ENCODE results near the gene DIPK2A.

Gene DIPK2A, protein sequence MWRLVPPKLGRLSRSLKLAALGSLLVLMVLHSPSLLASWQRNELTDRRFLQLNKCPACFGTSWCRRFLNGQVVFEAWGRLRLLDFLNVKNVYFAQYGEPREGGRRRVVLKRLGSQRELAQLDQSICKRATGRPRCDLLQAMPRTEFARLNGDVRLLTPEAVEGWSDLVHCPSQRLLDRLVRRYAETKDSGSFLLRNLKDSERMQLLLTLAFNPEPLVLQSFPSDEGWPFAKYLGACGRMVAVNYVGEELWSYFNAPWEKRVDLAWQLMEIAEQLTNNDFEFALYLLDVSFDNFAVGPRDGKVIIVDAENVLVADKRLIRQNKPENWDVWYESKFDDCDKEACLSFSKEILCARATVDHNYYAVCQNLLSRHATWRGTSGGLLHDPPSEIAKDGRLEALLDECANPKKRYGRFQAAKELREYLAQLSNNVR

GRCh38 chr3:143971359-143972154 lies at the start of gene DIPK2A:
DIPK2A (plus strand) TSS chr3:143971823; CDS start chr3:143972333, 510 bp downstream.
- FAIRE-seq (no peak), DNase-seq (ENCODE audit: insufficient read length, low spot score) (peak; percentile 52)
- TF ChIP-seq, protein P1, sequence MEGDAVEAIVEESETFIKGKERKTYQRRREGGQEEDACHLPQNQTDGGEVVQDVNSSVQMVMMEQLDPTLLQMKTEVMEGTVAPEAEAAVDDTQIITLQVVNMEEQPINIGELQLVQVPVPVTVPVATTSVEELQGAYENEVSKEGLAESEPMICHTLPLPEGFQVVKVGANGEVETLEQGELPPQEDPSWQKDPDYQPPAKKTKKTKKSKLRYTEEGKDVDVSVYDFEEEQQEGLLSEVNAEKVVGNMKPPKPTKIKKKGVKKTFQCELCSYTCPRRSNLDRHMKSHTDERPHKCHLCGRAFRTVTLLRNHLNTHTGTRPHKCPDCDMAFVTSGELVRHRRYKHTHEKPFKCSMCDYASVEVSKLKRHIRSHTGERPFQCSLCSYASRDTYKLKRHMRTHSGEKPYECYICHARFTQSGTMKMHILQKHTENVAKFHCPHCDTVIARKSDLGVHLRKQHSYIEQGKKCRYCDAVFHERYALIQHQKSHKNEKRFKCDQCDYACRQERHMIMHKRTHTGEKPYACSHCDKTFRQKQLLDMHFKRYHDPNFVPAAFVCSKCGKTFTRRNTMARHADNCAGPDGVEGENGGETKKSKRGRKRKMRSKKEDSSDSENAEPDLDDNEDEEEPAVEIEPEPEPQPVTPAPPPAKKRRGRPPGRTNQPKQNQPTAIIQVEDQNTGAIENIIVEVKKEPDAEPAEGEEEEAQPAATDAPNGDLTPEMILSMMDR (IDR thresholded peaks at IDR 0.05; ENCODE audit: insufficient read depth, missing control alignments): no peak

- TF ChIP-seq, protein P1 (IDR thresholded peaks at IDR 0.05; ENCODE audit: insufficient read depth, missing control alignments): no peak
- no peak for DNase-seq (ENCODE audit: insufficient read length, low spot score)
- no peak for FAIRE-seq
Measured at GRCh38 chr3:143924522-143925285, 46.9 kb upstream of the DIPK2A start.

DNA sequence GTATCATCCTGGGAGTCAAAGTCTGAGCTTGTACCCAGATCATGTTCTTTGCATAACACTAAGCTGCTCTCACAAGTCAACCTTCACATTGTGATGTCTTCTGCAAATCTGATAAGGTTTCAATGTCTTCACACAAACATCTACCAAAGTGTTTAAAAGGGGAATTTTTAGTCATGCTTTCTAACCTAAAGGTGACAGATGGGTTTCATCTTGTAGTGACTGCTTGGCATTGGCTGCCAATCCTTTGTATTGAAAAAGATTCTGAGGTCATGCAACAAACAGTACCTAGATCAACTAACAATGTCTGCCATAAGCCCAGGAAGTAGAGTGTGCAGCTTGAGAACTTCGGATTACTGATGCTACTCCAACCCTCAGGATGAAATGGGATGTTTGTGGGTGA lies 43.6 kb upstream of the DIPK2A start:
- DNase-seq (ENCODE audit: insufficient read length, low spot score): no peak
- TF ChIP-seq, protein P1 (IDR thresholded peaks at IDR 0.05; ENCODE audit: insufficient read depth, missing control alignments): no peak
- no peak for FAIRE-seq

DNA sequence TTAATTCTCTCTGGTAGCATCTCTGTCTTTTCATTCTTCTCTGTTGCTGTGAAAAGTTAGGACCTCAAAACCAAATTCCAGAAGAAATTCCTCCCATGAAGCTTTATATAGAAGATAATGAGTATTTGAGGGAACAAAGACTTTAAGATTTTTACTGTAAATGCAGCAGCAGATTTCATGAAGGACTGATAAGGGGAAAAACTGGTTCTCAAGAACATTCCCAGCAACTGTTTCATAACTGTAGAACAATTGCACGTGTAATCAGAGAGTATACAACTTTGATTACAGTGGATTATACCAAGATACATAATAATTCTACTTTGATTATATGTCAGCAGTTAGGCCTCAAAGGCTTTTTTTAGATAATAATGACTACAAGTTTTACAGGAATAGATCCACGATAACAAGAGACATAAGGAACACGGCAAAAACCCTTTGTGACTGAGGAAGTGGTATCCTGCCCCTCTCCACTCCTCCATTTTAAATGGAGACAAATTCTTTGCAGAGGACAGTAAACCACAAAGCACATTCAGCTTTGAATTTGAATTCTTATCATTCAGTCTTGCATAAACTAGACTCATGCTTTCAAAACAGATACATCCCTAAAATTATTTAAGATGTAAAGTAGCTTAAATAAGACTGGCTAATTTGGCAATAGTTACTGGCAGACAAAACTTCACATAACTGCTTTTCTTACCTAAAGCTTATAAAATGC lies 42.9 kb upstream of the DIPK2A start:
- TF ChIP-seq, protein P1 (IDR thresholded peaks at IDR 0.05; ENCODE audit: insufficient read depth, missing control alignments): no peak
- no peak for DNase-seq (ENCODE audit: insufficient read length, low spot score)

GRCh38 chr3:143934791-143935190 lies 36.8 kb upstream of the DIPK2A start:
- DNase-seq (ENCODE audit: insufficient read length, low spot score) (no peak), FAIRE-seq (no peak)
- TF ChIP-seq, protein P1 (IDR thresholded peaks at IDR 0.05; ENCODE audit: insufficient read depth, missing control alignments): no peak

More for the DNA sequence above, 42.9 kb upstream of the DIPK2A start:
- no peak for FAIRE-seq

DNA sequence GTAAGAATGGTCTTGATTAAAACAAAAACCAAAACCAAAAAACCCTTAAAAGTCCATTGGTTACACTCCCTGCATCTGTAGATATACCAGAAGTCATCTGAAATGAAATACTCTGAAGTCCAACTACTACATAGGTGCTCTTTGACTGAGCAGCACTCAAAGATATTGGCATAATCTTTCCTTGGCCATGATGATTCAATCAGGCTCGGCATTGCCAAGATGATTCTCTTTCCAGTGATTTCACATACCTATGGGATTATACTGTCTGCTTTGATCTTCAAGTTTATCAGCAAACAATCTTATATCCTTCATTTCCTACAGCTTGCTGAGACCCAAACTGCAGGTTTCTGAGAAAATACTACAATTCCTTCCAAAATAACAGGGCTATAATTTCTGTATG lies 35.9 kb upstream of the DIPK2A start:
- TF ChIP-seq, protein P1 (IDR thresholded peaks at IDR 0.05; ENCODE audit: insufficient read depth, missing control alignments): no peak
- FAIRE-seq (no peak), DNase-seq (ENCODE audit: insufficient read length, low spot score) (no peak)

Measured in D721Med (cell line).